Upper lobe of left lung (tissue), 4 donors: Measurements from ENCODE around the gene NAA15.
"Not testable (repeated sequence)": the region's sequence is repeated elsewhere in the genome, so short reads cannot be mapped to it uniquely, and the experiment has no call there.

Experiments
- CTCF ChIP-seq, 6 experiments: fragments of 450-650 bp in 4 of 6; fragments of 200-600 bp in 2 of 6; sonication (generic) in 2 of 6; IDR thresholded peaks; one replicate each; pipeline ENCODE4 v1.5.1; 2016 to 2019; ENCODE audit warnings: antibody characterized with exemption in 6 of 6
- EP300 ChIP-seq, 4 donors: sonication (generic); formaldehyde crosslinking; IDR thresholded peaks; one replicate each; pipeline ENCODE4 v1.5.1; 2017; ENCODE audit warnings: antibody characterized with exemption in 4 of 4, control low read depth in 2 of 4
- POLR2A ChIP-seq, 4 donors: fragments of 450-650 bp; IDR thresholded peaks; one replicate each; pipeline ENCODE4 v1.5.1; 2016 to 2017; ENCODE audit warnings: antibody characterized with exemption in 4 of 4, mild to moderate bottlenecking in 2 of 4
- POLR2AphosphoS5 ChIP-seq, 2 donors: sonication (generic); formaldehyde crosslinking; IDR thresholded peaks; one replicate each; pipeline ENCODE4 v1.5.1; 2017; ENCODE audit warnings: antibody characterized with exemption in 2 of 2

GRCh38 chr4:139255581-139255980 lies 45.7 kb upstream of the NAA15 start:
- TF ChIP-seq CTCF, POLR2AphosphoS5, POLR2A, EP300 (IDR thresholded peaks at IDR 0.05): not testable (repeated sequence)
